DOHH2 (cell line): ENCODE data around the gene PHF2.

Experiments
- H3F3A ChIP-seq: fragments of 200-600 bp; sonication (generic), shearing (Covaris generic); 2 replicates; pipeline ENCODE4 v1.6.0; 2016; ENCODE audit warnings: antibody characterized with exemption, mild to moderate bottlenecking; ENCODE audit not compliant: control insufficient read depth, insufficient read depth
- H3K27ac ChIP-seq: fragments of 200-600 bp; sonication (generic); 2 replicates; pipeline ENCODE4 v1.5.1; 2014; ENCODE audit warnings: low read depth, mild to moderate bottlenecking, low read length, moderate library complexity
- H3K27me3 ChIP-seq: fragments of 200-600 bp; sonication (generic); 2 replicates; pipeline ENCODE4 v1.6.1; 2014; ENCODE audit warnings: mild to moderate bottlenecking, low read length, mixed read lengths; ENCODE audit not compliant: control insufficient read depth
- H3K36me3 ChIP-seq: fragments of 200-600 bp; sonication (generic); 2 replicates; pipeline ENCODE4 v1.6.1; 2014; ENCODE audit warnings: mild to moderate bottlenecking, low read length, moderate library complexity, mixed read lengths; ENCODE audit not compliant: control insufficient read depth
- H3K4me1 ChIP-seq: fragments of 200-600 bp; sonication (generic); 2 replicates; pipeline ENCODE4 v1.6.1; 2014; ENCODE audit warnings: mild to moderate bottlenecking, low read length, mixed read lengths; ENCODE audit not compliant: control insufficient read depth
- H3K4me2 ChIP-seq: fragments of 200-600 bp; sonication (generic); 2 replicates; pipeline ENCODE4 v1.6.0; 2014; ENCODE audit warnings: mild to moderate bottlenecking, low read length, moderate library complexity
- H3K4me3 ChIP-seq: fragments of 200-600 bp; sonication (generic); 2 replicates; pipeline ENCODE4 v1.5.1; 2014; ENCODE audit warnings: mild to moderate bottlenecking, low read length, mixed read lengths
- H3K79me2 ChIP-seq: fragments of 200-600 bp; sonication (generic); 2 replicates; pipeline ENCODE4 v1.6.1; 2014; ENCODE audit warnings: mild to moderate bottlenecking, low read length, mixed read lengths; ENCODE audit not compliant: control insufficient read depth
- H3K9me2 ChIP-seq: fragments of 200-600 bp; sonication (generic); replicated peaks from 2 replicates; pipeline ENCODE4 v1.6.1; 2014; ENCODE audit warnings: mild to moderate bottlenecking, low read length, mixed read lengths; ENCODE audit not compliant: control insufficient read depth
- H3K9me3 ChIP-seq: fragments of 200-600 bp; sonication (generic); 2 replicates; pipeline ENCODE4 v1.6.1; 2014; ENCODE audit warnings: antibody characterized with exemption, low read length, mixed read lengths; ENCODE audit not compliant: control insufficient read depth, insufficient read depth
- H4K20me1 ChIP-seq: fragments of 200-600 bp; sonication (generic); 2 replicates; pipeline ENCODE4 v1.6.0; 2014; ENCODE audit warnings: low read depth, mild to moderate bottlenecking, antibody characterized with exemption, low read length, moderate library complexity; ENCODE audit not compliant: control insufficient read depth, insufficient read depth
- EZH2phosphoT487 ChIP-seq: fragments of 200-600 bp; sonication (generic); IDR thresholded peaks from 2 replicates; pipeline ENCODE4 v1.6.1; 2017; ENCODE audit warnings: borderline replicate concordance, mild to moderate bottlenecking, antibody characterized with exemption, low read length, moderate library complexity, mixed read lengths
- TF ChIP-seq, protein P1 (sequence below): fragments of 200-600 bp; sonication (generic); IDR thresholded peaks from one replicate; pipeline ENCODE4 v1.5.1; 2014; ENCODE audit warnings: antibody characterized with exemption, mild to moderate bottlenecking, low read depth, low read length; ENCODE audit not compliant: poor library complexity, severe bottlenecking

PHF2 gene

DNA sequence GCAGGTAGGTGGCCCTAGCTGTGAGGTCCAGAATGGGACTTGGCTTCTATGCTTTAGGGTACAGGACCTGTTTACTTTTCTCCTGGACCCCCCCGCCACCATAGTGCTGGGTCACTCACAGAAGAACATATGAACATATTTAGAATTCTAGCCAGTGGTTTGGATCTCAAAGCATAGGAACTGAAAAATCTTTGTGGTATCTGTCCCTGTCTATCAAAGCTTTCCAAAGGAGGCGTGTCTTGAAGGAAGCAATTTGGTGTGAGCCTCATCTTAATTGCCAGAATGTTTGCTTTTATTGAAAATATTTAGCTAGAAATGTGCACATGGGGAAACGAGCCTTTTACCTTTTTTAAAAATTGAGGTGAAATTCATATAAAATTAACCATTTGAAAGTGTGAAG, 6.2 kb downstream of the PHF2 start:
- Histone ChIP-seq H3K36me3 (no peaks in the 10 kb centered on the region), H3K27ac (no peak overlapping the region), H3K9me2 (no peaks in the 10 kb centered on the region), H3K4me1 (peaks cover 9% of the 10 kb centered on the region), H4K20me1 (0 out of 2 replicates have a peak, but pooled peaks cover 3% of the 10 kb centered on the region), H3K79me2 (peaks cover 98% of the 10 kb centered on the region), H3K27me3 (no peaks in the 10 kb centered on the region), H3K4me3 (no peak overlapping the region), H3K9me3 (no peaks in the 10 kb centered on the region), H3K4me2 (no peak overlapping the region), H3F3A (no peaks in the 10 kb centered on the region)
- TF ChIP-seq, protein P1, sequence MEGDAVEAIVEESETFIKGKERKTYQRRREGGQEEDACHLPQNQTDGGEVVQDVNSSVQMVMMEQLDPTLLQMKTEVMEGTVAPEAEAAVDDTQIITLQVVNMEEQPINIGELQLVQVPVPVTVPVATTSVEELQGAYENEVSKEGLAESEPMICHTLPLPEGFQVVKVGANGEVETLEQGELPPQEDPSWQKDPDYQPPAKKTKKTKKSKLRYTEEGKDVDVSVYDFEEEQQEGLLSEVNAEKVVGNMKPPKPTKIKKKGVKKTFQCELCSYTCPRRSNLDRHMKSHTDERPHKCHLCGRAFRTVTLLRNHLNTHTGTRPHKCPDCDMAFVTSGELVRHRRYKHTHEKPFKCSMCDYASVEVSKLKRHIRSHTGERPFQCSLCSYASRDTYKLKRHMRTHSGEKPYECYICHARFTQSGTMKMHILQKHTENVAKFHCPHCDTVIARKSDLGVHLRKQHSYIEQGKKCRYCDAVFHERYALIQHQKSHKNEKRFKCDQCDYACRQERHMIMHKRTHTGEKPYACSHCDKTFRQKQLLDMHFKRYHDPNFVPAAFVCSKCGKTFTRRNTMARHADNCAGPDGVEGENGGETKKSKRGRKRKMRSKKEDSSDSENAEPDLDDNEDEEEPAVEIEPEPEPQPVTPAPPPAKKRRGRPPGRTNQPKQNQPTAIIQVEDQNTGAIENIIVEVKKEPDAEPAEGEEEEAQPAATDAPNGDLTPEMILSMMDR: no peak
- no peak for TF ChIP-seq EZH2phosphoT487

DNA sequence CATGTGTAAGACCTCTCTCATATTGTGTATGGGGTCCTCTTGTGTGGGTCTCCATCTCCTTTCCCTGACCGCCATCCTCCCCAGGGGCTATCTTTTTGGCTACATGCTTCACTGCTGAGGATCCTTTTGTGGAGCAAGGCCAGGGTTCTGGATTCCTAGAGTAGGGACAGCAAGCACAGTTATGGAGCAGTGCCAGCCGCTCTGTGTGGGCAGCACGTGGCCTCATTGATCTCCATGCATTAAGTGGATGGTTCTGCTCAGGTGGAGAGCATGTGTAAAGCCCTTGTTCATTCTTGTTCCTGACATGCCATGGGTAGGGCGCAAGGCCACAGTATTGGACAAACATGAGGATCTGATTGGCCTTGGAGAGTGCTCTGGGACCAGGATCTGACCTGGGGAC, 8.9 kb downstream of the PHF2 start:
- no peaks in the 10 kb centered on the region for H3K9me2 ChIP-seq
- H3K36me3 ChIP-seq: no peaks in the 10 kb centered on the region
- no peaks in the 10 kb centered on the region for H3K27me3 ChIP-seq
- 0 out of 2 replicates have a peak, but pooled peaks cover 3% of the 10 kb centered on the region for H4K20me1 ChIP-seq
- H3K27ac ChIP-seq: no peak overlapping the region
- no peaks in the 10 kb centered on the region for H3K9me3 ChIP-seq
- no peaks in the 10 kb centered on the region for H3K4me1 ChIP-seq
- peaks cover 92% of the 10 kb centered on the region for H3K79me2 ChIP-seq
- TF ChIP-seq EZH2phosphoT487: no peak
- TF ChIP-seq, protein P1: no peak
- H3F3A ChIP-seq: no peaks in the 10 kb centered on the region
- no peak overlapping the region for H3K4me3 ChIP-seq
- H3K4me2 ChIP-seq: no peak overlapping the region

DNA sequence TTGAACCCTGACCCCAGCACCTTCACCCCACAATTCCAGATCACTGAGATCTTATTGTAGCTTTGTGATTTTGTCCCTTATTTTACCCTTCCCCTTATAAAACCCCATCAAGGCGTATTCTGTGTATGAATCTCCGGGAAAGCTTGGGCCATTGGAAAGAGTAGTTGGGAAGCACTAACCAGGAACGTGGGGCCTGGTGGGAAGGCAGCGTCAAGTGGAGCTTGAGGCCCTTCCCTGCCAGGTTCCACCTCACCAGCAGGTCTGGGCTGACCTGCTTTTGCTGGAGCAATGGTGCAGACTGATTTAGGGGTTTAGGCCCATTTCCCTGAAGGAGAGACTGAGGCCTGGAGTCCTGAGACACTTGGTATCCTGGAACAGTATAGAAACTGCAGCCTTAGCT, 9.3 kb downstream of the PHF2 start:
- Histone ChIP-seq H3F3A (no peaks in the 10 kb centered on the region), H3K79me2 (peaks cover 91% of the 10 kb centered on the region), H3K9me2 (no peaks in the 10 kb centered on the region), H3K9me3 (no peaks in the 10 kb centered on the region), H3K27ac (no peak overlapping the region), H3K27me3 (no peaks in the 10 kb centered on the region), H3K4me2 (no peak overlapping the region), H3K4me3 (no peak overlapping the region), H4K20me1 (0 out of 2 replicates have a peak, but pooled peaks cover 5% of the 10 kb centered on the region), H3K4me1 (no peaks in the 10 kb centered on the region), H3K36me3 (no peaks in the 10 kb centered on the region)
- TF ChIP-seq, protein P1: no peak
- TF ChIP-seq EZH2phosphoT487: no peak
